Measurements from ENCODE around the gene FBXO17.
A peak's percentile ranks its signal among the peaks of the same experiment; 100 is the strongest.

The FBXO17 gene

GRCh38 chr19:38924388-38924787 lies 51.2 kb downstream of the FBXO17 start:
- TF ChIP-seq, protein P1, sequence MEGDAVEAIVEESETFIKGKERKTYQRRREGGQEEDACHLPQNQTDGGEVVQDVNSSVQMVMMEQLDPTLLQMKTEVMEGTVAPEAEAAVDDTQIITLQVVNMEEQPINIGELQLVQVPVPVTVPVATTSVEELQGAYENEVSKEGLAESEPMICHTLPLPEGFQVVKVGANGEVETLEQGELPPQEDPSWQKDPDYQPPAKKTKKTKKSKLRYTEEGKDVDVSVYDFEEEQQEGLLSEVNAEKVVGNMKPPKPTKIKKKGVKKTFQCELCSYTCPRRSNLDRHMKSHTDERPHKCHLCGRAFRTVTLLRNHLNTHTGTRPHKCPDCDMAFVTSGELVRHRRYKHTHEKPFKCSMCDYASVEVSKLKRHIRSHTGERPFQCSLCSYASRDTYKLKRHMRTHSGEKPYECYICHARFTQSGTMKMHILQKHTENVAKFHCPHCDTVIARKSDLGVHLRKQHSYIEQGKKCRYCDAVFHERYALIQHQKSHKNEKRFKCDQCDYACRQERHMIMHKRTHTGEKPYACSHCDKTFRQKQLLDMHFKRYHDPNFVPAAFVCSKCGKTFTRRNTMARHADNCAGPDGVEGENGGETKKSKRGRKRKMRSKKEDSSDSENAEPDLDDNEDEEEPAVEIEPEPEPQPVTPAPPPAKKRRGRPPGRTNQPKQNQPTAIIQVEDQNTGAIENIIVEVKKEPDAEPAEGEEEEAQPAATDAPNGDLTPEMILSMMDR (IDR thresholded peaks at IDR 0.05; ENCODE audit: extremely low read depth, missing control alignments): no peak
- no peak for DNase-seq (ENCODE audit: low spot score)

DNA sequence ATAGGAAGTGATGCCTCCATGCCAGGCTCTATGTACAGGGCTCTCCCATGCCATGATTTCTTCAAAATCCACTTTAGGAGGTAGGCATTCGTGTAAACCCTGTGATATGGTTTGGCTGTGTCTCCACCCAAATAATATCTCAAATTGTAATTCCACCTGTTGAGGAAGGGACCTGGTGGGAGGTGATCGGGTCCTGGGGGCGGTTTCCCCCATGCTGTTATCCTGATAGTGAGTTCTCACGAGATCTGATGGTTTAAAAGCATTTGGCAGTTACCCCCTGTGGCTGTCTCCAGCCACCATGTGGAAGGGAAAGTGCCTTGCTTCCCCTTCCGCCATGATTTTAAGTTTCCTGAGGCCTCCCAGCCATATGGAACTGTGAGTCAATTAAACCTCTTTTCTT lies 53.1 kb downstream of the FBXO17 start:
- TF ChIP-seq, protein P1 (IDR thresholded peaks at IDR 0.05; ENCODE audit: extremely low read depth, missing control alignments): no peak
- no peak for DNase-seq (ENCODE audit: low spot score)

- TF ChIP-seq, protein P1 (IDR thresholded peaks at IDR 0.05; ENCODE audit: extremely low read depth, missing control alignments): no peak
- DNase-seq (ENCODE audit: low spot score): no peak
Observed at GRCh38 chr19:38921420-38922274, 53.9 kb downstream of the FBXO17 start.

DNA sequence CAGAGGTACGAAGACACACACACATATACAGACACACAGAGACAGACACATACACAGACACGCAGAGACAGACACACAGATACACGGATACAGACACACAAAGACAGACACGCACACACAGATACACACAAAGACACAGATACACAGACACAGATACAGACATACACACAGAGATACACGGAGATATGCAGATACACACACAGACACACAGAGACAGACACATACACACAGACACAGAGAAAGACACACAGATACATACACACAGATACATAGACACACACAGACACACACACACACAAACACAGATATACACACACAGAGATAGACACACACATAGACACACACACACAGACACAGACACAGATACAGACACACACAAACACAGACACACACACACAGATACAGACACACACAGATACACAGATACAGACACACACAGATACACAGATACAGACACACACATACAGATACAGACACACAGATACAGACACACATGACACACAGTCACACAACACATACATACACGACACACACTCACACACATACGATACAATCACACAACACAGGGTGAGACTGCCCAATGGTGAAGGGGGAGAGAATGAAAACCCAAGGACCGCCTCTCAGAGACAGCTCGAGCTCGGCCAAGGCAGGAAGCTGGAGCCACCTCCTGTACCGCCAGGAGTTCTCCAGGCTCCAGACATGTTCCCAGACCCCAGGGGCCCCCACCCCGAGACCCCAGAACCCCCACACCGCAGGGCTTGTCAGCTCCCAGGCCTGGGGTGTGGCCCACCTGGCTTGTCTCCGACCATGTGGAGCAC lies 54.7 kb downstream of the FBXO17 start:
- DNase-seq (ENCODE audit: low spot score): no peak
- TF ChIP-seq, protein P1 (IDR thresholded peaks at IDR 0.05; ENCODE audit: extremely low read depth, missing control alignments): no peak

DNA sequence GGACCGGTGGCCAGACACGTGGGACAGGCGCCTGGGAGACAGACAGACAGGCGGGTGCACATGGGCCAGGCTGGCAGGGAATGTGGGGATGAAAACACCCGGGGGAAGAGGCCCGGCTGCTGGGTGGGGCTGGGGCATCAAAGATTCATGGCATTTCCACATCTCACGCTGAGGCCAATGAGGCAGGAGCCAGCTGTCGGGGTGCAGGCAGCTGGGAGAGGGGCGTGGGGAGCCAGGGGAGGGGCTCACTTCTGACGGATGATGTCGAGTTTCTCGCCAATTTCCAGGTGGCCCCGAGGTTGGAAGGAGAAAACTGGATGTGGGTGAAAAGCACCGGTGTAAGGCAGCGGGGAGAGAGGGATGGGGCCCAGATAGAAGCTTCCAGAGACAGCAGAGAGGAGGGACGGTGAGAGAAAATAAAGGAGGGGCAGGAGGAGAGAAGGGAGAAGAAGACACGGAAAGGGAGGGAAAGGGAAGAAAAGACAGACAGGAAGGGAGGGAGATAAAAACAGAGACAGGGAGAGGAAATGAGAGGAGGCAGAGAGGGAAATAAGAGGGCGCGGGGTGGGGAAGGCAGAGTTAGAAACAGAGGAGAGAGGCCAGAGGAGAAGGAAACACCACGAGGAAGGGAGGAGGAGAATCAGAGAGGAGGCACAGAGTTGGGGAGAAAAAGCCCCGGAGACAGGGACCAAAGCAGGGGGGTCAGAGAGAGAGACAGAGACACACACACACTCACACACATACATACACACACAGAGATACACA lies 55.5 kb downstream of the FBXO17 start:
- peak; percentile 4 for DNase-seq (ENCODE audit: low spot score)

GRCh38 chr19:38918526-38918925 lies 57.0 kb downstream of the FBXO17 start:
- DNase-seq (ENCODE audit: low spot score): no peak
- TF ChIP-seq, protein P1 (IDR thresholded peaks at IDR 0.05; ENCODE audit: extremely low read depth, missing control alignments): no peak

More for the DNA sequence above, 55.5 kb downstream of the FBXO17 start:
- TF ChIP-seq, protein P1 (IDR thresholded peaks at IDR 0.05; ENCODE audit: extremely low read depth, missing control alignments): no peak

All from GM20000 (cell line).